ENCODE data around the gene CD247. TPM values are rescaled to one million over a fixed set of nuclear protein-coding genes. Genes with fewer than 3 reads are reported as not detected.

Gene CD247
- polyA plus RNA-seq, 1 of the 3 experiments (the other 2 are of a cell fraction) = 0.08 TPM

- no peaks in the 10 kb centered on the region for H3K79me2 ChIP-seq (ENCODE audit: insufficient read depth)
- H3K9me2 ChIP-seq = no peaks in the 10 kb centered on the region
- no peak overlapping the region for H2AFZ ChIP-seq (ENCODE audit: low read depth)
- H4K20me1 ChIP-seq (ENCODE audit: insufficient read depth) = no peaks in the 10 kb centered on the region
- no peak overlapping the region for H3K4me3 ChIP-seq (ENCODE audit: low read depth in 2 of 2, low read length in 1 of 2)
- TF ChIP-seq RFX5 (IDR thresholded peaks at IDR 0.05; ENCODE audit: low read length) (no peak), YY1 (IDR thresholded peaks at IDR 0.05; ENCODE audit: low read depth) (no peak), MXI1 (IDR thresholded peaks at IDR 0.05; ENCODE audit: low read depth, low read length) (no peak), ELF1 (IDR thresholded peaks at IDR 0.05) (no peak), TAF1 (IDR thresholded peaks at IDR 0.05; ENCODE audit: borderline replicate concordance, low read depth, low read length) (no peak), MEF2A (IDR thresholded peaks at IDR 0.05; ENCODE audit: borderline replicate concordance, low read depth) (no peak), FOXJ3 (CRISPR knock-in tag; IDR thresholded peaks at IDR 0.05) (no peak), SIN3A (IDR thresholded peaks at IDR 0.05; ENCODE audit: borderline replicate concordance, low read depth, low read length) (no peak), REST (IDR thresholded peaks at IDR 0.05; ENCODE audit: low read depth, low read length) (no peak), GABPA (IDR thresholded peaks at IDR 0.05; ENCODE audit: low read depth) (no peak), MAX (IDR thresholded peaks at IDR 0.05; ENCODE audit: low read depth) (no peak), TCF12 (IDR thresholded peaks at IDR 0.05) (no peak), CTCF (IDR thresholded peaks at IDR 0.05) (no peak), CHD2 (IDR thresholded peaks at IDR 0.05; ENCODE audit: low read length, partially characterized antibody) (no peak), FOSL2 (IDR thresholded peaks at IDR 0.05; ENCODE audit: borderline replicate concordance, low read depth) (no peak)
- no peak overlapping the region for H3K27ac ChIP-seq (ENCODE audit: low read depth in 2 of 2, low read length in 1 of 2)
- no peaks in the 10 kb centered on the region for H3K27me3 ChIP-seq (ENCODE audit: insufficient read depth)
- no peak overlapping the region for H3K4me2 ChIP-seq
- no peak for DNase-seq
- H3K4me1 ChIP-seq (ENCODE audit: control insufficient read depth in 1 of 2, insufficient read depth in 2 of 2, low read depth in 1 of 2, low read length in 1 of 2) = no peaks in the 10 kb centered on the region
- ChIA-PET POLR2A (no interaction called here), CTCF (interaction anchor here (1.1 kb wide), 1 partner anchor 14 kb away, joined by 3 read pairs; no protein-coding TSS in a partner anchor)
- WGBS (ENCODE audit: low lambda C conversion rate) = 89% methylated on average over 1 of the region's 1 CpG
- H3F3A ChIP-seq (replicated peaks; ENCODE audit: insufficient read depth) = no peaks in the 10 kb centered on the region
- no peaks in the 10 kb centered on the region for H3K9me3 ChIP-seq
- no peak overlapping the region for H3K9ac ChIP-seq
- H3K36me3 ChIP-seq (replicated peaks in 1 of 2; ENCODE audit: control insufficient read depth in 1 of 2, insufficient read depth in 2 of 2, low read length in 1 of 2) = peaks cover 0 to 2% of the 10 kb centered on the region in 2 experiments
These were observed 28.6 kb upstream of the CD247 start for GRCh38 chr1:167546935-167547334.

Data from SK-N-SH (cell line).